Measurements from ENCODE around the gene CLEC9A.
A peak's percentile ranks its signal among the peaks of the same experiment; 100 is the strongest.

CLEC9A gene

GRCh38 chr12:10082117-10082874, 51.8 kb downstream of the CLEC9A start:
- Histone ChIP-seq H3K4me3 (ENCODE audit: low read length in 2 of 2) (no peak overlapping the region), H3K27me3 (ENCODE audit: control insufficient read depth in 2 of 2, insufficient read depth in 2 of 2, low read length in 2 of 2) (no peaks in the 10 kb centered on the region), H3K4me1 (ENCODE audit: control insufficient read depth in 2 of 2, insufficient read depth in 2 of 2, low read length in 2 of 2) (peaks cover 0 to 5% of the 10 kb centered on the region in 2 donors), H3K36me3 (ENCODE audit: control insufficient read depth in 2 of 2, insufficient read depth in 2 of 2, low read length in 2 of 2) (no peaks in the 10 kb centered on the region), H3K9me3 (ENCODE audit: control insufficient read depth in 2 of 2, low read length in 2 of 2) (no peaks in the 10 kb centered on the region), H3K9ac (ENCODE audit: low read depth in 1 of 2, low read length in 2 of 2) (no peak overlapping the region), H3K27ac (ENCODE audit: low read depth in 2 of 2, low read length in 2 of 2) (no peak overlapping the region)

- Histone ChIP-seq H3K4me3 (ENCODE audit: low read length in 2 of 2) (no peak overlapping the region), H3K27me3 (ENCODE audit: control insufficient read depth in 2 of 2, insufficient read depth in 2 of 2, low read length in 2 of 2) (no peaks in the 10 kb centered on the region), H3K9me3 (ENCODE audit: control insufficient read depth in 2 of 2, low read length in 2 of 2) (no peaks in the 10 kb centered on the region), H3K9ac (ENCODE audit: low read depth in 1 of 2, low read length in 2 of 2) (no peak overlapping the region), H3K27ac (ENCODE audit: low read depth in 2 of 2, low read length in 2 of 2) (no peak overlapping the region), H3K4me1 (ENCODE audit: control insufficient read depth in 2 of 2, insufficient read depth in 2 of 2, low read length in 2 of 2) (peaks cover 0 to 5% of the 10 kb centered on the region in 2 donors), H3K36me3 (ENCODE audit: control insufficient read depth in 2 of 2, insufficient read depth in 2 of 2, low read length in 2 of 2) (no peaks in the 10 kb centered on the region)
These were observed 54.3 kb downstream of the CLEC9A start for GRCh38 chr12:10084733-10085132.

GRCh38 chr12:10086387-10086786, 55.9 kb downstream of the CLEC9A start:
- Histone ChIP-seq H3K4me1 (ENCODE audit: control insufficient read depth in 2 of 2, insufficient read depth in 2 of 2, low read length in 2 of 2) (peaks cover 0 to 5% of the 10 kb centered on the region in 2 donors), H3K27me3 (ENCODE audit: control insufficient read depth in 2 of 2, insufficient read depth in 2 of 2, low read length in 2 of 2) (no peaks in the 10 kb centered on the region), H3K36me3 (ENCODE audit: control insufficient read depth in 2 of 2, insufficient read depth in 2 of 2, low read length in 2 of 2) (no peaks in the 10 kb centered on the region), H3K9ac (ENCODE audit: low read depth in 1 of 2, low read length in 2 of 2) (no peak overlapping the region), H3K9me3 (ENCODE audit: control insufficient read depth in 2 of 2, low read length in 2 of 2) (no peaks in the 10 kb centered on the region), H3K4me3 (ENCODE audit: low read length in 2 of 2) (no peak overlapping the region), H3K27ac (ENCODE audit: low read depth in 2 of 2, low read length in 2 of 2) (no peak overlapping the region)

- Histone ChIP-seq H3K27ac (ENCODE audit: low read depth in 2 of 2, low read length in 2 of 2) (no peak overlapping the region), H3K9me3 (ENCODE audit: control insufficient read depth in 2 of 2, low read length in 2 of 2) (no peaks in the 10 kb centered on the region), H3K4me1 (ENCODE audit: control insufficient read depth in 2 of 2, insufficient read depth in 2 of 2, low read length in 2 of 2) (no peaks in the 10 kb centered on the region), H3K27me3 (ENCODE audit: control insufficient read depth in 2 of 2, insufficient read depth in 2 of 2, low read length in 2 of 2) (no peaks in the 10 kb centered on the region), H3K4me3 (ENCODE audit: low read length in 2 of 2) (no peak overlapping the region), H3K36me3 (ENCODE audit: control insufficient read depth in 2 of 2, insufficient read depth in 2 of 2, low read length in 2 of 2) (no peaks in the 10 kb centered on the region), H3K9ac (ENCODE audit: low read depth in 1 of 2, low read length in 2 of 2) (no peak overlapping the region)
These were observed 57.5 kb downstream of the CLEC9A start for GRCh38 chr12:10088031-10088430.

GRCh38 chr12:10088955-10089900, 58.7 kb downstream of the CLEC9A start:
- no peaks in the 10 kb centered on the region for H3K27me3 ChIP-seq (ENCODE audit: control insufficient read depth in 2 of 2, insufficient read depth in 2 of 2, low read length in 2 of 2)
- no peaks in the 10 kb centered on the region for H3K36me3 ChIP-seq (ENCODE audit: control insufficient read depth in 2 of 2, insufficient read depth in 2 of 2, low read length in 2 of 2)
- H3K4me3 ChIP-seq (ENCODE audit: low read length in 2 of 2), result no peak overlapping the region
- no peak overlapping the region for H3K9ac ChIP-seq (ENCODE audit: low read depth in 1 of 2, low read length in 2 of 2)
- no peaks in the 10 kb centered on the region for H3K4me1 ChIP-seq (ENCODE audit: control insufficient read depth in 2 of 2, insufficient read depth in 2 of 2, low read length in 2 of 2)
- no peak overlapping the region for H3K27ac ChIP-seq (ENCODE audit: low read depth in 2 of 2, low read length in 2 of 2)
- H3K9me3 ChIP-seq (ENCODE audit: control insufficient read depth in 2 of 2, low read length in 2 of 2), result no peaks in the 10 kb centered on the region

- Histone ChIP-seq H3K9ac (ENCODE audit: low read depth in 1 of 2, low read length in 2 of 2) (no peak overlapping the region), H3K4me1 (ENCODE audit: control insufficient read depth in 2 of 2, insufficient read depth in 2 of 2, low read length in 2 of 2) (no peaks in the 10 kb centered on the region), H3K27me3 (ENCODE audit: control insufficient read depth in 2 of 2, insufficient read depth in 2 of 2, low read length in 2 of 2) (no peaks in the 10 kb centered on the region), H3K27ac (ENCODE audit: low read depth in 2 of 2, low read length in 2 of 2) (no peak overlapping the region), H3K4me3 (ENCODE audit: low read length in 2 of 2) (no peak overlapping the region), H3K36me3 (ENCODE audit: control insufficient read depth in 2 of 2, insufficient read depth in 2 of 2, low read length in 2 of 2) (no peaks in the 10 kb centered on the region), H3K9me3 (ENCODE audit: control insufficient read depth in 2 of 2, low read length in 2 of 2) (no peaks in the 10 kb centered on the region)
These were observed 64.3 kb downstream of the CLEC9A start for GRCh38 chr12:10094646-10095395.

GRCh38 chr12:10095971-10096370, 65.5 kb downstream of the CLEC9A start:
- no peaks in the 10 kb centered on the region for H3K27me3 ChIP-seq (ENCODE audit: control insufficient read depth in 2 of 2, insufficient read depth in 2 of 2, low read length in 2 of 2)
- H3K36me3 ChIP-seq (ENCODE audit: control insufficient read depth in 2 of 2, insufficient read depth in 2 of 2, low read length in 2 of 2), result no peaks in the 10 kb centered on the region
- no peaks in the 10 kb centered on the region for H3K9me3 ChIP-seq (ENCODE audit: control insufficient read depth in 2 of 2, low read length in 2 of 2)
- H3K27ac ChIP-seq (ENCODE audit: low read depth in 2 of 2, low read length in 2 of 2), result peak overlapping the region in 1 of 2 donors; percentile 8
- no peak overlapping the region for H3K9ac ChIP-seq (ENCODE audit: low read depth in 1 of 2, low read length in 2 of 2)
- H3K4me3 ChIP-seq (ENCODE audit: low read length in 2 of 2), result no peak overlapping the region
- H3K4me1 ChIP-seq (ENCODE audit: control insufficient read depth in 2 of 2, insufficient read depth in 2 of 2, low read length in 2 of 2), result no peaks in the 10 kb centered on the region

- Histone ChIP-seq H3K4me1 (ENCODE audit: control insufficient read depth in 2 of 2, insufficient read depth in 2 of 2, low read length in 2 of 2) (no peaks in the 10 kb centered on the region), H3K27me3 (ENCODE audit: control insufficient read depth in 2 of 2, insufficient read depth in 2 of 2, low read length in 2 of 2) (no peaks in the 10 kb centered on the region), H3K9ac (ENCODE audit: low read depth in 1 of 2, low read length in 2 of 2) (no peak overlapping the region), H3K9me3 (ENCODE audit: control insufficient read depth in 2 of 2, low read length in 2 of 2) (no peaks in the 10 kb centered on the region), H3K27ac (ENCODE audit: low read depth in 2 of 2, low read length in 2 of 2) (no peak overlapping the region), H3K36me3 (ENCODE audit: control insufficient read depth in 2 of 2, insufficient read depth in 2 of 2, low read length in 2 of 2) (no peaks in the 10 kb centered on the region), H3K4me3 (ENCODE audit: low read length in 2 of 2) (no peak overlapping the region)
These were observed 67.0 kb downstream of the CLEC9A start for GRCh38 chr12:10097521-10097920.

GRCh38 chr12:10098791-10099190, 68.3 kb downstream of the CLEC9A start, which contains the start of gene CLEC1A:
Gene CLEC1A (minus strand): TSS chr12:10098985. CDS start chr12:10098922, 63 bp downstream.
- Histone ChIP-seq H3K27ac (ENCODE audit: low read depth in 2 of 2, low read length in 2 of 2) (peak within 1 kb of the TSS in 1 of 2 donors; percentile 45), H3K9ac (ENCODE audit: low read depth in 1 of 2, low read length in 2 of 2) (no peak within 1 kb of the TSS)

More at GRCh38 chr12:10098791-10099190, 68.3 kb downstream of the CLEC9A start, which contains the start of gene CLEC1A:
- Histone ChIP-seq H3K27me3 (ENCODE audit: control insufficient read depth in 2 of 2, insufficient read depth in 2 of 2, low read length in 2 of 2) (no peaks in the 10 kb centered on the region), H3K4me3 (ENCODE audit: low read length in 2 of 2) (no peak within 1 kb of the TSS), H3K4me1 (ENCODE audit: control insufficient read depth in 2 of 2, insufficient read depth in 2 of 2, low read length in 2 of 2) (no peaks in the 10 kb centered on the region), H3K36me3 (ENCODE audit: control insufficient read depth in 2 of 2, insufficient read depth in 2 of 2, low read length in 2 of 2) (no peaks in the 10 kb centered on the region), H3K9me3 (ENCODE audit: control insufficient read depth in 2 of 2, low read length in 2 of 2) (no peaks in the 10 kb centered on the region)
